Measurements from ENCODE around the gene ZIC1.

ZIC1 gene

GRCh38 chr3:147419781-147420224, 10.6 kb downstream of the ZIC1 start:
- no peak for TF ChIP-seq CTCF (IDR thresholded peaks at IDR 0.05)

GRCh38 chr3:147420353-147421183, 11.4 kb downstream of the ZIC1 start:
- no peak for TF ChIP-seq CTCF (IDR thresholded peaks at IDR 0.05)

GRCh38 chr3:147421184-147421912, 12.2 kb downstream of the ZIC1 start:
- TF ChIP-seq CTCF (IDR thresholded peaks at IDR 0.05): no peak

- TF ChIP-seq CTCF (IDR thresholded peaks at IDR 0.05): no peak
These were observed 13.0 kb downstream of the ZIC1 start for GRCh38 chr3:147422196-147422595.

GRCh38 chr3:147422601-147423536, 13.7 kb downstream of the ZIC1 start:
- TF ChIP-seq CTCF (IDR thresholded peaks at IDR 0.05): no peak

- no peak for TF ChIP-seq CTCF (IDR thresholded peaks at IDR 0.05)
These were observed 14.3 kb downstream of the ZIC1 start for GRCh38 chr3:147423537-147423797.

- no peak for TF ChIP-seq CTCF (IDR thresholded peaks at IDR 0.05)
These were observed 14.8 kb downstream of the ZIC1 start for GRCh38 chr3:147423798-147424580.
